H9 (cell line): Measurements from ENCODE around the gene CCDC138. TPM values are rescaled to one million over a fixed set of nuclear protein-coding genes. Genes with fewer than 3 reads are reported as not detected.
A peak's percentile ranks its signal among the peaks of the same experiment; 100 is the strongest.

Experiments
- DNase-seq: peaks from one replicate; pipeline ENCODE4 v3.0.0-alpha.2; 2017
- H2AFZ ChIP-seq: one replicate; pipeline ENCODE4 v1.6.1; 2013; ENCODE audit warnings: mild to moderate bottlenecking, low read length, control low read depth, moderate library complexity
- H2AK5ac ChIP-seq: 2 replicates; pipeline ENCODE4 v1.6.1; 2013; ENCODE audit warnings: low read length, control low read depth, mixed read lengths; ENCODE audit not compliant: insufficient read length
- H2BK120ac ChIP-seq: one replicate; pipeline ENCODE4 v1.6.1; 2013; ENCODE audit warnings: low read depth, mild to moderate bottlenecking, low read length, control low read depth, inconsistent platforms; ENCODE audit not compliant: poor library complexity, severe bottlenecking
- H2BK12ac ChIP-seq: 2 replicates; pipeline ENCODE4 v1.6.1; 2013; ENCODE audit warnings: low read length, control low read depth, mixed read lengths, low read depth; ENCODE audit not compliant: insufficient read length
- H2BK15ac ChIP-seq: 2 replicates; pipeline ENCODE4 v1.6.1; 2013; ENCODE audit warnings: low read depth, low read length, control low read depth
- H2BK20ac ChIP-seq: one replicate; pipeline ENCODE4 v1.6.1; 2013; ENCODE audit warnings: low read depth, mild to moderate bottlenecking, low read length, control low read depth, inconsistent platforms; ENCODE audit not compliant: poor library complexity, severe bottlenecking
- H2BK5ac ChIP-seq: 2 replicates; pipeline ENCODE4 v1.6.1; 2013; ENCODE audit warnings: low read length, control low read depth, mixed read lengths; ENCODE audit not compliant: insufficient read length
- H3K14ac ChIP-seq: 2 replicates; pipeline ENCODE4 v1.6.1; 2013; ENCODE audit warnings: low read length, control low read depth; ENCODE audit not compliant: insufficient read depth
- H3K18ac ChIP-seq: 2 replicates; pipeline ENCODE4 v1.6.1; 2013; ENCODE audit warnings: low read depth, mild to moderate bottlenecking, mixed read lengths, low read length, control low read depth; ENCODE audit not compliant: insufficient read length
- H3K23ac ChIP-seq: 2 replicates; pipeline ENCODE4 v1.6.1; 2013; ENCODE audit warnings: low read length, control low read depth, mixed read lengths, low read depth; ENCODE audit not compliant: insufficient read length
- H3K23me2 ChIP-seq: 2 replicates; pipeline ENCODE4 v1.6.1; 2013; ENCODE audit warnings: low read depth, mild to moderate bottlenecking, mixed read lengths, low read length, control low read depth; ENCODE audit not compliant: insufficient read length, poor library complexity, severe bottlenecking
- H3K27ac ChIP-seq: 2 replicates; pipeline ENCODE4 v1.5.1; 2013; ENCODE audit warnings: low read length, control low read depth, mixed read lengths, low read depth; ENCODE audit not compliant: insufficient read length
- H3K27me3 ChIP-seq: 2 replicates; pipeline ENCODE4 v1.6.1; 2013; ENCODE audit warnings: low read length, control low read depth, inconsistent platforms; ENCODE audit not compliant: insufficient read depth
- H3K4ac ChIP-seq: 2 replicates; pipeline ENCODE4 v1.6.1; 2013; ENCODE audit warnings: low read depth, mild to moderate bottlenecking, control low read depth, inconsistent platforms, low read length, moderate library complexity
- H3K4me1 ChIP-seq: 2 replicates; pipeline ENCODE4 v1.6.1; 2013; ENCODE audit warnings: low read length, control low read depth, inconsistent platforms; ENCODE audit not compliant: insufficient read depth
- H3K4me2 ChIP-seq: 2 replicates; pipeline ENCODE4 v1.6.1; 2013; ENCODE audit warnings: low read length, control low read depth, mixed read lengths; ENCODE audit not compliant: insufficient read length, insufficient read depth
- H3K56ac ChIP-seq: 2 replicates; pipeline ENCODE4 v1.6.1; 2013; ENCODE audit warnings: low read depth, mild to moderate bottlenecking, mixed read lengths, low read length, control low read depth; ENCODE audit not compliant: insufficient read length
- H3K79me1 ChIP-seq: 2 replicates; pipeline ENCODE4 v1.6.1; 2013; ENCODE audit warnings: low read depth, mild to moderate bottlenecking, moderate library complexity, low read length, control low read depth, inconsistent platforms; ENCODE audit not compliant: insufficient read depth, poor library complexity, severe bottlenecking
- H3K79me2 ChIP-seq: 2 replicates; pipeline ENCODE4 v1.6.1; 2013; ENCODE audit warnings: low read length, control low read depth, inconsistent platforms; ENCODE audit not compliant: insufficient read depth
- H3K9ac ChIP-seq: 2 replicates; pipeline ENCODE4 v1.6.1; 2013; ENCODE audit warnings: low read length, control low read depth, mixed read lengths; ENCODE audit not compliant: insufficient read length; ENCODE audit errors: extremely low read depth
- H3K9me3 ChIP-seq: one replicate; pipeline ENCODE4 v1.6.1; 2013; ENCODE audit warnings: low read depth, low read length, inconsistent platforms; ENCODE audit not compliant: control insufficient read depth
- H3T11ph ChIP-seq: one replicate; pipeline ENCODE4 v1.6.1; 2013; ENCODE audit warnings: mild to moderate bottlenecking, low read length, control low read depth, inconsistent platforms
- H4K20me1 ChIP-seq: one replicate; pipeline ENCODE4 v1.6.1; 2013; ENCODE audit not compliant: control insufficient read depth, insufficient read length, insufficient read depth
- H4K5ac ChIP-seq: 2 replicates; pipeline ENCODE4 v1.6.1; 2013; ENCODE audit warnings: low read depth, mild to moderate bottlenecking, mixed read lengths, low read length, control low read depth; ENCODE audit not compliant: insufficient read length
- H4K8ac ChIP-seq: replicated peaks from 2 replicates; pipeline ENCODE4 v1.6.1; 2013; ENCODE audit warnings: low read length, control low read depth, mixed read lengths, low read depth; ENCODE audit not compliant: insufficient read length
- H4K91ac ChIP-seq: 2 replicates; pipeline ENCODE4 v1.6.1; 2013; ENCODE audit warnings: low read depth, mild to moderate bottlenecking, moderate library complexity, mixed read lengths, low read length, control low read depth; ENCODE audit not compliant: insufficient read length
- H3K27ac Mint-ChIP-seq, 3 experiments: 2 replicates in 2 of 3; 3 replicates in 1 of 3; pipeline ENCODE4 v1.8.0; 2020 to 2021; ENCODE audit warnings: mixed read lengths in 3 of 3, mild to moderate bottlenecking in 1 of 3, moderate library complexity in 1 of 3
- H3K27me3 Mint-ChIP-seq: 2 replicates; pipeline ENCODE4 v1.8.0; 2021; ENCODE audit warnings: low read depth, mild to moderate bottlenecking, moderate library complexity, mixed read lengths
- H3K36me3 Mint-ChIP-seq, 3 experiments: 2 replicates in 2 of 3; 3 replicates in 1 of 3; pipeline ENCODE4 v1.8.0; 2020 to 2021; ENCODE audit warnings: low read depth in 3 of 3, mixed read lengths in 3 of 3; ENCODE audit not compliant: insufficient read depth in 1 of 3
- H3K4me1 Mint-ChIP-seq, 2 experiments: 2 replicates each; pipeline ENCODE4 v1.8.0; 2020; ENCODE audit warnings: mixed read lengths in 2 of 2
- H3K4me3 Mint-ChIP-seq, 2 experiments: 2 replicates in 1 of 2; 3 replicates in 1 of 2; pipeline ENCODE4 v1.8.0; 2020 to 2021; ENCODE audit warnings: mild to moderate bottlenecking in 2 of 2, mixed read lengths in 2 of 2, moderate library complexity in 1 of 2
- H3K9me3 Mint-ChIP-seq, 2 experiments: 2 replicates in 1 of 2; 3 replicates in 1 of 2; pipeline ENCODE4 v1.8.0; 2020; ENCODE audit warnings: mild to moderate bottlenecking in 2 of 2, mixed read lengths in 2 of 2, moderate library complexity in 1 of 2
- CTCF ChIP-seq: fragments of 200-600 bp; sonication (generic); conservative IDR thresholded peaks from 3 replicates; pipeline ENCODE4 v1.8.0; 2021; ENCODE audit warnings: antibody characterized with exemption, mild to moderate bottlenecking
- WGBS: extraction: QIAGEN DNeasy Blood & Tissue Kit; methylation state at CpG from one replicate; pipeline ENCODE4 v1.1.7; 2013; ENCODE audit warnings: missing lambda C conversion rate, low lambda C conversion rate, mixed read lengths; ENCODE audit not compliant: insufficient read length; ENCODE audit errors: extremely low coverage; 5-methylcytosine and 5-hydroxymethylcytosine counted together
- total RNA-seq: library from RNA; stranded (reverse); gene quantifications from 2 replicates; pipeline ENCODE4 v1.2.1, GENCODE V29; 2021

CCDC138 gene
- total RNA-seq, 1 experiment from 2014 or later: 32.7 TPM

GRCh38 chr2:108877506-108877905, 90.9 kb downstream of the CCDC138 start:
- H3K18ac ChIP-seq: no peak overlapping the region
- no peak overlapping the region for H3T11ph ChIP-seq
- H3K4me1 ChIP-seq: no peaks in the 10 kb centered on the region
- no peaks in the 10 kb centered on the region for H3K79me2 ChIP-seq
- Mint-ChIP-seq H3K4me3 (no peak overlapping the region), H3K4me1 (no peaks in the 10 kb centered on the region), H3K9me3 (peaks cover 23 to 33% of the 10 kb centered on the region in 2 experiments), H3K27ac (no peak overlapping the region), H3K36me3 (peaks cover 38 to 53% (median 47%) of the 10 kb centered on the region in 3 experiments), H3K27me3 (peaks cover under 1% of the 10 kb centered on the region; the same call in 1 of the 2 replicates)
- H2BK120ac ChIP-seq: no peak overlapping the region
- H3K14ac ChIP-seq: no peak overlapping the region
- no peak overlapping the region for H2BK12ac ChIP-seq
- no peak overlapping the region for H2BK20ac ChIP-seq
- H3K23ac ChIP-seq: no peak overlapping the region
- peak; percentile 32; the same call in 2 of the 3 replicates for TF ChIP-seq CTCF
- no peak overlapping the region for H2AFZ ChIP-seq
- no peak overlapping the region for H4K91ac ChIP-seq
- no peak overlapping the region for H3K4ac ChIP-seq
- no peak overlapping the region for H2BK5ac ChIP-seq
- no peak overlapping the region for H3K4me2 ChIP-seq
- no peak overlapping the region for H4K5ac ChIP-seq
- WGBS: no CpG with 5 or more reads among the region's 2 CpGs
- H2AK5ac ChIP-seq: no peak overlapping the region
- H4K20me1 ChIP-seq: no peaks in the 10 kb centered on the region
- no peak overlapping the region for H3K56ac ChIP-seq
- no peaks in the 10 kb centered on the region for H3K23me2 ChIP-seq
- no peak overlapping the region for H2BK15ac ChIP-seq
- no peaks in the 10 kb centered on the region for H3K79me1 ChIP-seq
- H4K8ac ChIP-seq: no peak overlapping the region
- H3K27me3 ChIP-seq: no peaks in the 10 kb centered on the region
- H3K9me3 ChIP-seq: peaks cover 9% of the 10 kb centered on the region
- DNase-seq: no peak
- no peak overlapping the region for H3K27ac ChIP-seq
- no peak overlapping the region for H3K9ac ChIP-seq
